GM21526 (cell line): ENCODE results near the gene CLCA1.

ENCODE experiments used
- ATAC-seq: cut with Tn5 transposase; IDR thresholded peaks from one replicate; pipeline ENCODE4 v1.9.1; 2021; ENCODE audit warnings: moderate library complexity; ENCODE audit not compliant: unreplicated experiment, low FRiP score

CLCA1 gene

DNA sequence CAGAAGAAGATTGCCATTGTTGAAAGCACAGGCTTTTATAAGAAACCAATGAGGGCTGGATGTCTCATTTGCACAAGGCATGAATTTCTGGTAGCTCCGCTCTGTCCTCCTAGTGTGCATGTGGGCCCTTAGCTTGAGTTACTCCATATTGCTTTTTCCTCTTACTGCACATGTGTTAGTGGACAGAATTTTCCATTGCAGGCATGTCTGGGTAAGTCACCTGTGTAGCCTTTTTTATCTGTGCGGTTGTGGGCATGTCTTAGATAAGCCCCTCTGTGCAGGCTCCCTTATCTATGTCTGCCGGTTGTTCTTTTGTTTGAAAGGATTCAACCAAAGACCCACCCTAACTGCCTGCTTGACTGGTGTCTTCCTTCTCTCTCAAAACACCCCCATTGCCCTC, 7.2 kb upstream of the CLCA1 start:
- no peak for ATAC-seq

GRCh38 chr1:86464819-86465218, 3.9 kb upstream of the CLCA1 start:
- no peak for ATAC-seq

DNA sequence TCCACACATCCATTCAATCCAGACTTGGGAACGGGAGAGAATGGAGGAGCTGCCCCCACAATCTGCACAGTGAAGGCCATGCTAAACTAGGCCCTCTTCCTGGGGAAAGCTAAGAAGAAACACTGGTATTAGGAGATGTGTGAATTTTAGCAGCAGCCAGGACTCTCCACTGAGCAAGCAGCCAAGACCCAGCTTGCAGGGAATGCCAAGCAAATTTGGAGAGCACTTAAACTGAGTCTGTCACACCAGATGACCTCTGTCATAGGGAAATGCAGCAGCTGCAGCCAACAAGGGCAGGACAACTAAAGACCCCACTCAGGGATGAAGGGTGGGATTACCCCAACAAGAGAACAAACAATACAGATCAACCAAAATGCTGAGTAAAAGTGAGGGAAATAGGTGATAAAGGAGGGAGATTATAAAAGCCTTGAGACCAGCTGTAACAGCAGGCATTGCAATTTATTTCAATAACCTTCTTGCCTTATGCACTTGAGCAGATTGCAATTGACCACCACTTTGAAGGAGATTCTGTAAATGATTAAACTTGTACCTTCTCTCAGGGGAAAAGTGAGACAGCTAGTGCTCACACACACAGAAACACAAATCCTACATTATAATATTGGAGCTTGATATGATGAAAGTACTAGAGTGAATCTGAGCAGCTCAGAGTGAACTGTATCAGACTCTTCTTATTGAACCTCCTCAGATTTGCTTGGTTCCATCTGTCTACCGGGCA, 2.5 kb upstream of the CLCA1 start:
- no peak for ATAC-seq

DNA sequence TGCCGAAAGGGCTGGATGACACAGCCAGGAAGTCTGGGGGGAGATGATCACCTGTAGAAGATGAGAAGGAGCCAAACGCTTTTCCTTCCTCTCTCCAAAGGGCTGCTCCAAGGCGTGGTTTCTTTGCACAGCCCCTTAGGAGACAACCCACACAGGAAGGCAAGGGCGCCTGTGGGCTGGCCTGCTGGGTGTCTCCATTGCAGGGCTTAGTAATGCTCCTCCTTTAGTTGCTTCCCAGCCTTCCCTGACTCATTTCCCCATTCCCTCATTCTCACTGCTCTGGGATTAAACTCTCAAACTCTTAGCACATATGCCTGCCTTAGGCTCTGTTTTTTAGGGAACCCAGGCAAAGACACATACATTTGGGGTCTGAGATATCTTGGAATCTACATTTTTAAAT, 1.7 kb upstream of the CLCA1 start:
- ATAC-seq, result no peak

- ATAC-seq, result peak; percentile 45
Measured at GRCh38 chr1:86470859-86471258, 2.1 kb downstream of the CLCA1 start.

- no peak for ATAC-seq
Measured at GRCh38 chr1:86471291-86471690, 2.6 kb downstream of the CLCA1 start.

GRCh38 chr1:86472152-86472551, 3.4 kb downstream of the CLCA1 start:
- no peak for ATAC-seq

DNA sequence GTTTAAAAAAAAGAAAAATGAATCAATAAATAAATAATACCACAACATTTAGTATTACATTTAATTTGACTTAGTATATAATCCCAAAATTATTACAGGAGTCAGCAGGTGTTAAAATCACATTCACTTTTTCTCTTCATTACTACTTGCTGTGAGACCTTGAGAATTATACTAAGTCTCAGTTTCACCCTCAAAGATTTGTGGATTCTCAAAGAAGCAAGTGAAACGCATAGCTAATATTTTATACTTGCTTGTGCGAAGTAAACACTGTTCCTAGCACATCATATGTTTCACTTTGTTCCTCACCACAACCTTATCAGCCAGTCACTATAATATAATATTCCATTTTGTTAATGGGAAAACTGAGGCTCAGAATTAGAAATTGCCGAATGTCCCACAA, 4.0 kb downstream of the CLCA1 start:
- ATAC-seq, result peak; percentile 51

DNA sequence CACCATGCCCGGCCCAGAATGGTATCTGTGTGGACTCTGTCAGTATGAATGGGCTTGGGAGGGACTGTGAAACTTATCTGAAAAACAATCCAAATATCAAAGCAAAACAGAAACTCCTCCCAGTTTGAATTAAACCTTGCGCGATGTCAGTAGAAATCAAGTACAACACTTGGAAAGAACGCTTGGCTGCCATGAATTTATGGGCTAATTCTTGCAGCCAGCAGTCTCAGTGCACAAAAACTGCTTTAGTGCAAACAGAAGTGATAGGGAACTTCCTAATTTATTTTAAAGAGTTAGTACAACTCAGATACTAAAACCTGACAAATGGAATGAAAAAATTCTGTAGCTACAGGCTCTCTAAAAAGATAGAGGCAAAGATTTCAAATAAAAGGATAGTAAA, 8.5 kb downstream of the CLCA1 start:
- ATAC-seq, result no peak

GRCh38 chr1:86477682-86478081, 9.0 kb downstream of the CLCA1 start:
- no peak for ATAC-seq

DNA sequence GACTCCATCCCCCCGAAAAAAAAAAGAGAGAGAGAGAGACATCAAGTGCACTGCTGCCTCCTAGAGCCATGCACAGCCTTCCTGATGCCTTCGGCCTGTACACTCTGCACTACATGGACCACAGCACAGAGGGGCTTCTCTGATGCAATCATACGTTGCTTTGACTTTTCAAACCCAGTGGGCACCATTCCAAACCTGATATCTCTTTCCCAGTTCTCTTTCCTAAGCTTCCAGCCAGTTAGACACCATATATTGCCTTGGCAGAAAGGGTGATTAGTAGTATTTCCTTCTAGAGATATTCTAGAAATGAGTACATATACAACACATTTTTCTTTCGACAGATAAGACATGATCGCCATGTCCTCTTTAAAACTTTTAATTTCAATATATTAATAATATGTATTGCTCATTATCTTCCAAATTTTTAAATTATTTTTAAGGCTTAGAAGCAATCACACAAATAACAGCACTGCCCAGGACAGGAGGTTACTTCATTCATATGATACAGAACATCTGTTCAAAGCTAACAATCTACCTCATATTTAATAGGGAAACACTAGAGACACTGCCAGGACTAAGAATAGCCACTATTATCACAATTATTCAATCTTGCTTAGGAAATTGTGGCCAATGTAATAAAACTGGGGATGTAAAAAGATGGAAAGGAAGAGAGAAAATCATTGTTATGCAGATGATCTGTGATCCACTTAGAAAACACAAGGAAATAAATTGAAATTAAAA, 9.9 kb downstream of the CLCA1 start:
- ATAC-seq, result no peak

GRCh38 chr1:86481966-86482365, 13.2 kb downstream of the CLCA1 start:
- no peak for ATAC-seq

DNA sequence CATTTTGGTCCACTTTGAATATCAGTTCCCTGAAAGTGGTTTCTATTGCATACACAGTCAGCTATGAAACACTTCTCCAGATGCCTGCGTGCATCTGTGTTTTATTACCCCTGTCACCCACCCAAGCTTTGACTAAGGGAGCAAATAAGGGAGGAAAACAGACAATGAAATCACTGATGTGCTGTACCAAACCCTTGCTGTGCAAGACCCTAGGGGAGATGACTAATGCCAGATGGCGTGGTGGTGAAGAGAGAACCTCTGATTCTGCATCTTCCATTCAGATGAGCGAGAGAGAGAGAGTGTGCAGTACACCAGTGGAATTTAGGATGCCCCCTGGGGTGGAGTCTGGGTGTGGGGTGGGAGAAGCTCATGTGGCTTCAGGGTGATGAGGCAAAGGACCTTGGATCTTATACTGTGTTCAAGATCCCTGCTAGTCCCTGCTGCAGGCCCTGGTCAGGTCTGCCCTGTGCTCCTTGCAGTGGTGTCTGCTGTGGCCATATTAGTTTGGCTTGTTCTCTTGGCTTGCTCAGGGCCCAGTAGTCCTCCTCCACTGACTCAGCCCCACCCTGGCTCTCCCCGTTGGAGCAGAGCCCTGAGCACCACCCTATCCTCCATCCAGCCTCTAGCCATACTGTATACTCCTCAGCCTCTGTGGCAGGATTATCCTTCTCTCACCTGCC, 18.5 kb downstream of the CLCA1 start:
- no peak for ATAC-seq

DNA sequence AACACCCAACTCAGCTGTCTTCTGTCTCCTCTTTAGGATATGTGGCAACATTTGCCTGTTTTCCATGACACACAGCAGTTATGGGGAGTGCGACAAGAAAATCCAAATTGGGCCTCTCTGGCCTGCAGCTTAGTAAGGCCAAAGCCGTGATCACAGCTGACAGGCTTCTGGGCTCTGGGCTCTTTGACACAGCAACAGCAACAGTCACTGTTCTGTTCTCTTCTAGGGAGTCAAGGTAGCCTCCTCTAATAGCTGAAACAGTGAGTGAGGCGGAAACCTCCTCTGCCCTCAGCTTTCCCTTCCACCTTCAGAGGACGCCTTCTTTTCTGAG, 19.0 kb downstream of the CLCA1 start:
- no peak for ATAC-seq

DNA sequence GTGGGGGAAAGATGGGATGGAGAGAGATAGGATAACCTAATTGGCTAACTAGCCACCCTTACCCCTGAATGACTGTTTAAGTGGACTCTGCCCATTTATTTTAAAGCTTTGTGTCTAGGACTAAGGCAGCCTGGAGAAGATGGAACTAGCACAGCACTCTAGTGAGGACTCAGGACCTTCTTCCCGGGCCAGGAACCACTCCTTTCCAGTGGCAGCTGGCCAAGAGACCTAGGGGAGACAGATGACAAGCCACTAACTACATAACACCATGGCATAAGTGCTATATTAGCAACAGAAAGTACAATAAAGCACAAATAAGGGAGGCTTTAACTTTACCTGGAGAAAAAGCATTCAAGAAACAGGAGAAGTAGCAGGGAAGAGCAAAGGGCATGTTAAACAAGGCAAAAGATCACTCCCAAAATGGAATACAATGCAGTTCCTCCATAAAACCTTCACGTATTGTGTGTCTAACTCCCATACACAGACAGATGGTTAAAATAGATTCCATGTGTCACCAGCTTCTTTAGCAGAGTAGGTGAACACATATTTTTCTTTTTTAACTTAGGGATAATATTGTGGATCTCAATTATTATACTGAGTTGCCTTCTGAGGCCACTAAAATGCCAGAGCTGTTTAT, 20.6 kb downstream of the CLCA1 start:
- ATAC-seq, result no peak

DNA sequence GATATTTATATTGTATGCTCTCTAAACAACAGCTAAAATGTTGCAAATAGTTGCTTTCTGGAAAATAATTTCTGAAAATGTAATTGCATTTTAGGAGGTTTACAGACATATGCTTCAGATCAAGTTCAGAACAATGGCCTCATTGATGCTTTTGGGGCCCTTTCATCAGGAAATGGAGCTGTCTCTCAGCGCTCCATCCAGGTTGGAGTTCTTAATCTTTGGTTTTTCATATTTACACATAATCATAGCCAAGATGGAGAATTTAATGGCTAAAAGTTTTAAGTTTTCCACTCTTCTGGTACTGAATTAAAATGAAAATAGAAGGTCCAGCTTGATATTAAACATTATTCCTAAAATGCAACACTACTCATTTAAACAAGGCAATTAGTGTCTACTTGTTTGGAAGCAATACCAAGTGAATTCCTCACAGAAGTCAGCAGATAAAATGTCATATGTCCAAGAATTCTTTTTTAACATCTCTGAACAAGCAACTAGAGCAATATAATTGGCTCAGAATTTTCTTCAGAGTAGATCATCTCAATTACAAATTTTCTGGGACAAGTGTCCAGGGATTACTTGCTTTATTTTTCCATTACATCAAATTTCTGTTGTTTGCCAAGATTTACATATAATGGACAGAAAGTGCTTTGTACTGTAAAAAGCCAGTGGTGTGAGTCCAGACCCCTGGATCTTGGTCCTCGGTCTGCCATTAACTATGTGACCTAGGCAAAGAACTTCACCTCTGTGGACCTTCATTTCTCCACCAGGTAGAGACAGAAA, 22.6 kb downstream of the CLCA1 start:
- no peak for ATAC-seq

DNA sequence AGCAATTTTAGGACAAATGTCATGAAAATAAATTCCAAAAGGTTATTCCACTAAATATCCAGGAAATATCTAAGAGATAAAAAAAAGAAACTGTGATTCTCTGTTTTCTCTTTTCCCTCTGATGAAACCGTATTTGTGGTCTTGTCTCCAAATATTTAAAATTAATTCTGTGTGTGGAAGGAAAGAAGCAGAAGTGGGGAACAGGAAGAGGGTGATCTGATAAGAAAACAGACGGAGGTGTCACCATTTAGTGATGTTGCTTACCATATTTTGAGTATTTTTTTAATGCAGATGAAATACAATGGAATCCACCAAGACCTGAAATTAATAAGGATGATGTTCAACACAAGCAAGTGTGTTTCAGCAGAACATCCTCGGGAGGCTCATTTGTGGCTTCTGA, 29.6 kb downstream of the CLCA1 start:
- ATAC-seq, result no peak

DNA sequence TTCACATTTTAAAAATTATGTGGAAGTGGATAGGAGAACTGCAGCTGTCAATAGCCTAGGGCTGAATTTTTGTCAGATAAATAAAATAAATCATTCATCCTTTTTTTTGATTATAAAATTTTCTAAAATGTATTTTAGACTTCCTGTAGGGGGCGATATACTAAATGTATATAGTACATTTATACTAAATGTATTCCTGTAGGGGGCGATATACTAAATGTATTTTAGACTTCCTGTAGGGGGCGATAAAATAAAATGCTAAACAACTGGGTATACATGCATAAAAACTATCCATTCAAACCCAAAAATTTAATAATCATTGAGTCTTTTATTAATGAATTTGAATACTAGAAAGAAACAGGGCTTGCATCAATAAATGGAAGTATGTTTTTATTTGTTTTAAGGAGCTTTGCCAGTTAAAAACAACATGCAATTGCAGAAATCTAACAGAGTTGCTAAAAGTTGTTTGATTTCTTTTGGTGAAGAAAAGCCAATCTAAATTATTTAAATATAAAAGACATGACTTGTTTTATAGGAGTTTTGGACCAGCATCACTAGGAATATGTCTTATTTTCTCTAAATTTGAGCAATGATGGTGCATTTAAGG, 31.4 kb downstream of the CLCA1 start:
- ATAC-seq, result no peak

DNA sequence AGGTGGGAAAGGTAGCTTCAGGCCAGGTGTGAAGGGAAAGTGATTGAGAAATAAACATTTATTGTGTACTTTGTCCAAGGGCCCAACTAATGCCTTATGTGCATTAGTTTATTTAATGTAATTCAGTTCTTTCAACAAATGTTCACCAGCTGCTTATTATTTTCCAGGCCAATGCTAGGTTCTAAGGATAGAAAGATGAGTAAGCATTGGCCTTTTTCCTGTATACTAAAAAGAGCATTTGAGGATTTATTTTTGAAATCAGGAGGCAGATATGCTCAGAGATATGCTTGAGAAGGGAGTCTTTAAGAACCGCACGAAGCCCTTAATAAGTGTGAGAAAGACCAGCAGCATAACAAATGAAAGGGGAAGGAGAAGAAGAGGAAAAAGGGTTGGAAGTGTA, 32.0 kb downstream of the CLCA1 start:
- ATAC-seq, result no peak

GRCh38 chr1:86502125-86502646, 33.5 kb downstream of the CLCA1 start:
- ATAC-seq, result peak; percentile 81
